HCT116 (cell line): Measurements from ENCODE around the gene TRDMT1. TPM values are rescaled to one million over a fixed set of nuclear protein-coding genes. Genes with fewer than 3 reads are reported as not detected.

Experiments
- ATAC-seq: fragments of 200-7000 bp; cut with Tn5 transposase; 2 replicates; pipeline ENCODE4 v1.9.1; 2020; ENCODE audit warnings: mild to moderate bottlenecking, moderate library complexity
- BruUV-seq: library from RNA; stranded (reverse); fragments of 400-500 nt; replicated peaks from 2 replicates; lab custom pipeline; 2021; lab: Mats Ljungman, UMichigan
- CTCF ChIA-PET: fragments of 300-600 bp; sonication (Branson Sonifier 250); formaldehyde crosslinking; loops from one replicate; lab custom pipeline; 2021; ENCODE audit warnings: antibody characterized with exemption; lab: Charles Lee
- POLR2A ChIA-PET: fragments of 300-600, 350-600 bp; sonication (Branson Sonifier 250); formaldehyde crosslinking; loops from one replicate; lab custom pipeline; 2021; ENCODE audit warnings: antibody characterized with exemption; lab: Charles Lee
- RAD21 ChIA-PET, 2 experiments: fragments of 300-600 bp; sonication (Branson Sonifier 250); formaldehyde crosslinking; loops; one replicate each; lab custom pipeline; 2023; ENCODE audit warnings: low total read pairs in 2 of 2; ENCODE audit not compliant: uncharacterized antibody in 2 of 2, unreplicated experiment in 2 of 2, low non-redundant PET in 1 of 2; lab: Charles Lee
- DNase-seq: peaks from one replicate; pipeline ENCODE4 v3.0.0-alpha.2; 2010; ENCODE audit warnings: low read depth, low spot score
- H2AFZ ChIP-seq: fragments of 200-600 bp; shearing (Covaris generic), sonication (generic); 2 replicates; pipeline ENCODE4 v1.6.1; 2017; ENCODE audit warnings: low read depth, mixed run types, mixed read lengths, antibody characterized with exemption, low read length; ENCODE audit not compliant: poor library complexity, severe bottlenecking
- H3K27ac ChIP-seq: 2 replicates; pipeline ENCODE4 v1.5.1; 2012; ENCODE audit warnings: low read depth, low read length
- H3K27me3 ChIP-seq: fragments of 200-600 bp; sonication (generic); 2 replicates; pipeline ENCODE4 v1.6.1; 2016; ENCODE audit warnings: mixed run types, low read length, mixed read lengths; ENCODE audit not compliant: insufficient read depth
- H3K36me3 ChIP-seq, 2 experiments: fragments of 200-500 bp in 1 of 2; fragments of 200-600 bp in 1 of 2; sonication (Bioruptor generic) in 1 of 2; sonication (generic) in 1 of 2; 2 replicates each; pipeline versions ENCODE4 v1.5.1 to v1.6.1; 2014 to 2016; ENCODE audit warnings: low read length in 2 of 2, inconsistent platforms in 1 of 2, mixed read lengths in 1 of 2, mixed run types in 1 of 2; ENCODE audit not compliant: insufficient read depth in 2 of 2, control insufficient read depth in 1 of 2
- H3K4me1 ChIP-seq, 2 experiments: fragments of 200-600 bp in 1 of 2; sonication (generic) in 1 of 2; 2 replicates each; pipeline versions ENCODE4 v1.5.1 to v1.6.1; 2012 to 2017; ENCODE audit warnings: low read length in 2 of 2, inconsistent platforms in 1 of 2, mild to moderate bottlenecking in 1 of 2, mixed read lengths in 1 of 2, mixed run types in 1 of 2, moderate library complexity in 1 of 2; ENCODE audit not compliant: insufficient read depth in 2 of 2, control insufficient read depth in 1 of 2
- H3K4me2 ChIP-seq: fragments of 200-600 bp; sonication (generic); 2 replicates; pipeline ENCODE4 v1.6.1; 2017; ENCODE audit warnings: mixed run types, low read length, mixed read lengths
- H3K4me3 ChIP-seq, 2 experiments: fragments of 200-600 bp in 1 of 2; sonication (generic) in 1 of 2; replicated peaks in 1 of 2; 2 replicates each; pipeline ENCODE4 v1.5.1; 2011 to 2016; ENCODE audit warnings: low read length in 2 of 2, control low read depth in 1 of 2, low read depth in 1 of 2, mild to moderate bottlenecking in 1 of 2, mixed read lengths in 1 of 2, mixed run types in 1 of 2
- H3K79me2 ChIP-seq: fragments of 200-600 bp; sonication (generic); 2 replicates; pipeline ENCODE4 v1.6.1; 2017; ENCODE audit warnings: mild to moderate bottlenecking, mixed run types, low read length, moderate library complexity, mixed read lengths; ENCODE audit not compliant: insufficient read depth
- H3K9ac ChIP-seq: fragments of 200-600 bp; sonication (generic); 2 replicates; pipeline ENCODE4 v1.6.1; 2016; ENCODE audit warnings: low read length, mixed read lengths
- H3K9me2 ChIP-seq: fragments of 200-600 bp; sonication (generic), shearing (Covaris generic); 2 replicates; pipeline ENCODE4 v1.6.1; 2017; ENCODE audit warnings: mixed run types, mild to moderate bottlenecking, moderate library complexity; ENCODE audit not compliant: insufficient read depth
- H3K9me3 ChIP-seq, 2 experiments: fragments of 200-500 bp in 1 of 2; fragments of 200-600 bp in 1 of 2; sonication (Bioruptor generic) in 1 of 2; sonication (generic) in 1 of 2; 2 replicates each; pipeline ENCODE4 v1.6.1; 2014 to 2017; ENCODE audit warnings: low read length in 2 of 2, mixed read lengths in 2 of 2, inconsistent platforms in 1 of 2, low read depth in 1 of 2, mild to moderate bottlenecking in 1 of 2, mixed run types in 1 of 2, moderate library complexity in 1 of 2; ENCODE audit not compliant: control insufficient read depth in 1 of 2, insufficient read depth in 1 of 2
- H4K20me1 ChIP-seq: fragments of 200-600 bp; sonication (generic), shearing (Covaris generic); 2 replicates; pipeline ENCODE4 v1.6.1; 2017; ENCODE audit warnings: mixed run types, mild to moderate bottlenecking, moderate library complexity; ENCODE audit not compliant: insufficient read depth
- CBX3 ChIP-seq: IDR thresholded peaks from 2 replicates; pipeline ENCODE4 v1.6.1; 2012; ENCODE audit warnings: low read depth
- CEBPB ChIP-seq: IDR thresholded peaks from 2 replicates; pipeline ENCODE4 v1.6.1; 2012; ENCODE audit warnings: low read depth
- CTCF ChIP-seq, 3 experiments: fragments of 200-600 bp in 1 of 3; sonication (generic) in 1 of 3; IDR thresholded peaks in 2 of 3; conservative IDR thresholded peaks in 1 of 3; 2 replicates each; pipeline ENCODE4 v1.5.1; 2012 to 2017; ENCODE audit warnings: low read depth in 2 of 3, low read length in 2 of 3, antibody characterized with exemption in 1 of 3, borderline replicate concordance in 1 of 3, control low read depth in 1 of 3, mild to moderate bottlenecking in 1 of 3, mixed read lengths in 1 of 3, mixed run types in 1 of 3, moderate library complexity in 1 of 3; ENCODE audit not compliant: insufficient read depth in 1 of 3
- FOSL1 ChIP-seq: IDR thresholded peaks from 2 replicates; pipeline ENCODE4 v1.6.1; 2012; ENCODE audit warnings: low read depth
- JUND ChIP-seq: IDR thresholded peaks from 2 replicates; pipeline ENCODE4 v1.6.1; 2012
- POLR2A ChIP-seq: IDR thresholded peaks from 2 replicates; pipeline ENCODE4 v1.7.0; 2011; ENCODE audit warnings: borderline replicate concordance; ENCODE audit not compliant: insufficient read depth, insufficient read length; ENCODE audit errors: extremely low read depth
- POLR2AphosphoS5 ChIP-seq: IDR thresholded peaks from 2 replicates; pipeline ENCODE4 v1.6.1; 2011; ENCODE audit warnings: mild to moderate bottlenecking, low read depth, low read length, moderate library complexity
- RAD21 ChIP-seq: IDR thresholded peaks from 2 replicates; pipeline ENCODE4 v1.6.1; 2012; ENCODE audit warnings: low read depth, mild to moderate bottlenecking
- REST ChIP-seq: IDR thresholded peaks from 2 replicates; pipeline ENCODE4 v1.6.1; 2012; ENCODE audit warnings: low read depth
- SIN3A ChIP-seq: IDR thresholded peaks from 2 replicates; pipeline ENCODE4 v1.6.1; 2012; ENCODE audit warnings: low read depth
- SP1 ChIP-seq: IDR thresholded peaks from 2 replicates; pipeline ENCODE4 v1.6.1; 2012; ENCODE audit warnings: low read depth
- TCF7L2 ChIP-seq: IDR thresholded peaks from 2 replicates; pipeline ENCODE4 v1.7.0; 2011; ENCODE audit warnings: borderline replicate concordance, inconsistent platforms; ENCODE audit not compliant: insufficient read depth, insufficient read length; ENCODE audit errors: extremely low read depth
- intact Hi-C: fragments of 100-400 bp; cut with micrococcal nuclease; formaldehyde crosslinking; loops from 2 replicates; pipeline ENCODE4 v1.10.0; 2022
- total RNA-seq: library from RNA; stranded (reverse); gene quantifications from one replicate; pipeline ENCODE4 v1.2.1, GENCODE V29; 2021; ENCODE audit not compliant: unreplicated experiment
- TF ChIP-seq, protein P1 (sequence below): IDR thresholded peaks from 2 replicates; pipeline ENCODE4 v1.6.1; 2011; ENCODE audit warnings: mild to moderate bottlenecking, low read length, moderate library complexity; ENCODE audit not compliant: insufficient replicate concordance; ENCODE audit errors: extremely low read depth

Gene TRDMT1
- total RNA-seq, 1 experiment from 2014 or later, result 8.6 TPM

- BruUV-seq, result no TSS peak
- no peaks in the 10 kb centered on the region for H3K4me1 ChIP-seq
- TF ChIP-seq CTCF (IDR thresholded peaks at IDR 0.05 in 2 of 3, conservative IDR thresholded peaks at IDR 0.05 in 1 of 3; ENCODE audit: borderline replicate concordance in 1 of 3, insufficient read depth in 1 of 3, low read depth in 2 of 3, low read length in 2 of 3), result no peak
- TF ChIP-seq REST, result no peak
- no peak for TF ChIP-seq CBX3
- TF ChIP-seq SIN3A, result no peak
- no peak for TF ChIP-seq FOSL1
- no peak for TF ChIP-seq JUND
- no peak for TF ChIP-seq CEBPB
- no peak for TF ChIP-seq TCF7L2
- TF ChIP-seq POLR2A, result no peak
- TF ChIP-seq POLR2AphosphoS5, result no peak
- TF ChIP-seq, protein P1, sequence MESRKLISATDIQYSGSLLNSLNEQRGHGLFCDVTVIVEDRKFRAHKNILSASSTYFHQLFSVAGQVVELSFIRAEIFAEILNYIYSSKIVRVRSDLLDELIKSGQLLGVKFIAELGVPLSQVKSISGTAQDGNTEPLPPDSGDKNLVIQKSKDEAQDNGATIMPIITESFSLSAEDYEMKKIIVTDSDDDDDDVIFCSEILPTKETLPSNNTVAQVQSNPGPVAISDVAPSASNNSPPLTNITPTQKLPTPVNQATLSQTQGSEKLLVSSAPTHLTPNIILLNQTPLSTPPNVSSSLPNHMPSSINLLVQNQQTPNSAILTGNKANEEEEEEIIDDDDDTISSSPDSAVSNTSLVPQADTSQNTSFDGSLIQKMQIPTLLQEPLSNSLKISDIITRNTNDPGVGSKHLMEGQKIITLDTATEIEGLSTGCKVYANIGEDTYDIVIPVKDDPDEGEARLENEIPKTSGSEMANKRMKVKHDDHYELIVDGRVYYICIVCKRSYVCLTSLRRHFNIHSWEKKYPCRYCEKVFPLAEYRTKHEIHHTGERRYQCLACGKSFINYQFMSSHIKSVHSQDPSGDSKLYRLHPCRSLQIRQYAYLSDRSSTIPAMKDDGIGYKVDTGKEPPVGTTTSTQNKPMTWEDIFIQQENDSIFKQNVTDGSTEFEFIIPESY, result no peak
- no peak for TF ChIP-seq SP1
- TF ChIP-seq RAD21, result no peak
- no peak overlapping the region for H3K4me2 ChIP-seq
- H3K79me2 ChIP-seq, result no peaks in the 10 kb centered on the region
- ChIA-PET POLR2A (no interaction called here), RAD21 (no interaction called here), CTCF (no interaction called here)
- H3K9ac ChIP-seq, result no peak overlapping the region
- H3K36me3 ChIP-seq, result no peaks in the 10 kb centered on the region
- no peaks in the 10 kb centered on the region for H3K9me3 ChIP-seq
- no peak for ATAC-seq
- no peaks in the 10 kb centered on the region for H3K27me3 ChIP-seq
- no peak overlapping the region for H3K4me3 ChIP-seq
- H4K20me1 ChIP-seq, result no peaks in the 10 kb centered on the region
- intact Hi-C loops, result no loop called here
- no peak for DNase-seq
- no peak overlapping the region for H3K27ac ChIP-seq
- no peak overlapping the region for H2AFZ ChIP-seq
- H3K9me2 ChIP-seq, result no peaks in the 10 kb centered on the region
Observed at GRCh38 chr10:17147884-17148489, 53.5 kb downstream of the TRDMT1 start.
